Body of pancreas (tissue), 4 donors: Measurements from ENCODE around the gene ENTR1.

ENCODE experiments used
- CTCF ChIP-seq, 7 experiments: fragments of 450-650 bp in 4 of 7; fragments of 200-600 bp in 3 of 7; sonication (generic) in 3 of 7; IDR thresholded peaks; one replicate each; pipeline ENCODE4 v1.5.1; 2016 to 2019; ENCODE audit warnings: antibody characterized with exemption in 7 of 7
- POLR2A ChIP-seq, 3 donors: fragments of 450-650 bp; IDR thresholded peaks; one replicate each; pipeline ENCODE4 v1.6.1; 2016; ENCODE audit warnings: antibody characterized with exemption in 3 of 3, mild to moderate bottlenecking in 2 of 3

GRCh38 chr9:136429683-136430491 is 19.5 kb upstream of the ENTR1 start:
- TF ChIP-seq POLR2A (IDR thresholded peaks at IDR 0.05) = no peak
- TF ChIP-seq CTCF (IDR thresholded peaks at IDR 0.05) = no peak
